Upper lobe of left lung (tissue), 4 donors: ENCODE measurements around the gene ACTR3.

Source experiments
- CTCF ChIP-seq, 6 experiments: fragments of 450-650 bp in 4 of 6; fragments of 200-600 bp in 2 of 6; sonication (generic) in 2 of 6; IDR thresholded peaks; one replicate each; pipeline ENCODE4 v1.5.1; 2016 to 2019; ENCODE audit warnings: antibody characterized with exemption in 6 of 6
- EP300 ChIP-seq, 4 donors: sonication (generic); formaldehyde crosslinking; IDR thresholded peaks; one replicate each; pipeline ENCODE4 v1.5.1; 2017; ENCODE audit warnings: antibody characterized with exemption in 4 of 4, control low read depth in 2 of 4
- POLR2A ChIP-seq, 4 donors: fragments of 450-650 bp; IDR thresholded peaks; one replicate each; pipeline ENCODE4 v1.5.1; 2016 to 2017; ENCODE audit warnings: antibody characterized with exemption in 4 of 4, mild to moderate bottlenecking in 2 of 4
- POLR2AphosphoS5 ChIP-seq, 2 donors: sonication (generic); formaldehyde crosslinking; IDR thresholded peaks; one replicate each; pipeline ENCODE4 v1.5.1; 2017; ENCODE audit warnings: antibody characterized with exemption in 2 of 2

GRCh38 chr2:113977060-113977659, 87.3 kb downstream of the ACTR3 start:
- TF ChIP-seq CTCF (IDR thresholded peaks at IDR 0.05) (no peak), EP300 (IDR thresholded peaks at IDR 0.05) (no peak), POLR2AphosphoS5 (IDR thresholded peaks at IDR 0.05) (no peak), POLR2A (IDR thresholded peaks at IDR 0.05) (no peak)
